Prostate gland (tissue), 2 donors: ENCODE data around the gene VIPR2.

Experiments used
- CTCF ChIP-seq, 4 experiments: fragments of 200-600 bp in 2 of 4; fragments of 450-650 bp in 2 of 4; sonication (generic) in 2 of 4; IDR thresholded peaks; 1 replicate in 3 of 4; 2 replicates in 1 of 4; pipeline ENCODE4 v1.5.1; 2016 to 2019; ENCODE audit warnings: antibody characterized with exemption in 4 of 4, mild to moderate bottlenecking in 2 of 4, moderate library complexity in 2 of 4
- POLR2A ChIP-seq: fragments of 450-650 bp; IDR thresholded peaks from one replicate; pipeline ENCODE4 v1.6.1; 2016; ENCODE audit warnings: antibody characterized with exemption, mild to moderate bottlenecking
- POLR2AphosphoS5 ChIP-seq: sonication (generic); formaldehyde crosslinking; IDR thresholded peaks from one replicate; pipeline ENCODE4 v1.6.1; 2017; ENCODE audit warnings: antibody characterized with exemption

DNA sequence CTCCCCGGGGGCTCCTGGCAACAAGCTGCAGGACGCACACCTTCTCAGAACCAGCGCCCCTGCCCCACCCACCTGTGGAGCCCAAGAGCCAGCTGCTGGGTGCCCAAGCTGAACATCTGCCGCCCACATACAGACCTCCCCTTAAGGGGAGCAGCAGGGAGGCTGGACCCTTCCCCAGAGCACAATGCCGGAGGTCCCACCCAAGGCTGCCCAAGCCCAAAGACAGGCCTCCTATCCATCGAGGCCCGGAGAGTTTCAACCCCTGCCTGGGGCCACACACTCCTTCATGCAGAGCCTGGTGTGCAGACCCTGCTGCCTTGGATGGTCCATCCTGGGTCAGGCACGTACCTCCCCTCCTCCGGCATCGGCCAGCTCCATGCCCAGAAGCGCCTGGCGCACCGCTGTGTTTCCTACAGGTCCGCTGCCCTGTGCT is 48.7 kb downstream of the VIPR2 start:
- TF ChIP-seq CTCF (IDR thresholded peaks at IDR 0.05) (no peak), POLR2AphosphoS5 (no peak), POLR2A (no peak)
